GM21717 (cell line): ENCODE data around the gene R3HDM2.
"Not testable (repeated sequence)": the region's sequence is repeated elsewhere in the genome, so short reads cannot be mapped to it uniquely, and the experiment has no call there.

Experiments used
- ATAC-seq: cut with Tn5 transposase; IDR thresholded peaks from one replicate; pipeline ENCODE4 v1.9.1; 2021; ENCODE audit warnings: mild to moderate bottlenecking, moderate library complexity; ENCODE audit not compliant: unreplicated experiment

R3HDM2 gene

DNA sequence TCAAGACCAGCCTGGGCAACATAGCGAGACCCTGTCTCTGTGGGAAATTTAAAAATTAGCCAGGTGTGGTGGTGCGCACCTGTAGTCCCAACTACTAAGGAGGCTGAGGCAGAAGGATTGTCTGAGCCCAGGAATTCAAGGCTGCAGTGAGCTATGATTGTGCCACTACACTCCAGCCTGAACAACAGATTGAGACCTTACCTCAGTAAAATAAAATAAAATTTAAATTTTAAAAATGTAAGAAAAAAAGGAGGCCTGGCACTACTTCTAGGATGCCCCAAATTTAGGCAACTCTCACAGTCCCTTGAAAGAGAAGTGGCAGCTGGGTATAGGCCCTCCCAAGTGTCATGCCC, 23.3 kb upstream of the R3HDM2 start:
- no peak for ATAC-seq

DNA sequence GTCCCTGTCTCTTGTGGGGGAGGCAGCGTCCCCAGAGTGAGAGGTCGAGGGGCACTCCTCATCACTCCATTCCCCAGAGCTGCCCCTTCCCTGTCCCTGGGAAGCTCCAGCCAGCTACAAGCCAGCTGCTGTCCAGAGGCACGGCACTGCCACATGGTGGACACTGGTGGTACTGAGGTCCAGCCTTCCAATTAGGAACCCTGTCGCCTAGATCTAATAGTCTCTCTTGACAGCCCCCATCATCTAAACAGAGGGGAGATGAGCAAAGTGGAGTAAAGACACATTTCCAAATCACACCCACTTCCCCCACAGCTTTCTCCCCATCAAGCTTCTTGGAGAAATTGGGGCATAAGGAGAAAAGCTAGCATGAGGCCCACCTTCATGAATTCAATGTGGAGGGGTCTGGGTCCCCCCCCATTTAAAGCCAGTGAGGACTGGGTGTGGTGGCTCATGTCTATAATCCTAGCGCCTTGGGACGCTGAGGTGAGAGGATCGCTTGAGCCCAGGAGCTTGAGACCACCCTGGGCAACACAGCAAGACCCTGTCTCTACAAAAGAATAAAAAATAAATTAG, 22.2 kb upstream of the R3HDM2 start:
- ATAC-seq = no peak

DNA sequence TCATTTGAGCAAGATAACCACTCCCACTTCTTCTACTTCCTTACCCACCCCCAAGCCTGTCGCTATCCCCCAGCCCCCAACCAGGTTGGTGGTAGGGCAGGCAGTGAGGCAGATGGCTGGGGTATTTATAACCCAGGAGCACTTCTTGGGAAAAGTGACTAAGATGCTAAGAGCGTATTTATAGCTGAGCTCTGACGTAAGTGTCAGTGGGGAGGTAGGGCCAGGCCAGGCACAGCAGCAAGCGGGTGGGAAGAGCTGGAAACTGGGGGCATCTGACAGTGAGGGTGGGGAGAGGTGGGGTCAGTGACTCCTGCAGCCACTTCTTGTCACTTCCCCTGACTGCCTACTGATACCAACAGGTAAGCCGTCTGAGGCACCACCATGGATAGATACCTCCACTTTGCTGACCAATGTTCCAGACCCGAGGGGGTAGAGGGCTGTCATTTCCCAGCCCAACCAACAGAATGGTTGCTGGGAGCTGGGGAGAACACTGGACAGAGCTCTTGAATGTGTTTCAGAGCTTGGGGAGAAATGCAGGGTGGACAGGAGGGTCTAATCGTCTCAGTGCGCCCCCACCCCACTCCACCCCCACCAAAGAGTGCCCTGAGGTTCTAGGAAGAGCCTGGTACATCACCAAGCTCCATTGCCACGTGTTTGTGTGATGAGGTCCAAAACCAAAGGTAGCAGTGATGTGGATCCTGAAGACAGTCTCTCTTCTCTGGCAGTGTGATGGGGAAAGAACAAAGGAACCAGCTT, 21.5 kb upstream of the R3HDM2 start:
- no peak for ATAC-seq

DNA sequence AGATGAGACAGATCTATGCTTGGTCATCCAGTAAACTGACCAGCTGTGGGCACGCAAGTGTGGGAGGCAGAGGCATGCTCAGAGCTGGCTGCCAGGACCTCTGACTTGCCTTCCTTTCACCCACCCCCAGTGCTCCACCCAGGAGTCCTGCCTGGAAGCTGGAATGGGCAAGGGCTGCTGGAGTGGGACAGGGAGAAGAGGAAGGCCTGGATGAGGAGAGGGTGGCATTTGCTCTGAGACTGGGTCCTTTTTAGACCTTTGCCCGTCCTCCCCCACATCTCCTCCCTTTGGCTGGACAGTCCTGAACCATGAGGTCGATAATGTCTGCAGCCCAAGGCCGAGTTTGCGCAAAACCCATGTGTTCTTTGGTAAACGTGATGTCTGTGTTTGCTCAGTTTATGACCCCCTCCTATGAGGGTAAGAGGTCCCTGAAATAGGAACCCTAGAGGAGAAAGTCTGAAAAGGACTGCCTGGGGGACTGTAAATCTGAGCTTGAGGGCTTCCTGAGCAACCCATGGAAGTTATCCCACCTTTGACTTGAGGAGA, 20.5 kb upstream of the R3HDM2 start:
- no peak for ATAC-seq

DNA sequence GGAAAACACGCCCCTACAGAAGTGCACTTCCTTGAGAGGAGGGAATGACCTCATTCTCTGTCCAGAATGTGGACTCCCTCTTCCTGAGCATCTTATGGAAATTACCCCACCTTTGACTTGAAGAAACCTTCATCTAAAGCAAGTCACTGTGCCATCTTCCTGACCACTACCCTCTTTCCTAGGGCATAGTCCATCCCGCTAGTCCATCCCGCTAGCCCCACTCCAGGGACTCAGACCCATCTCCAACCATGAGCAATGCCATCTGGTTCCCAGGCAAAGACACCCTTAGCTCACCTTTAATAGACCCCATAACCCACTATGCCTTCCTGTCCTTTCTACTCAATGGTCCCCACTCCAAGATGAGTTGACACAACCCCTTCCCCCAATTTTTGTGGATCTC, 19.2 kb upstream of the R3HDM2 start:
- ATAC-seq = no peak

DNA sequence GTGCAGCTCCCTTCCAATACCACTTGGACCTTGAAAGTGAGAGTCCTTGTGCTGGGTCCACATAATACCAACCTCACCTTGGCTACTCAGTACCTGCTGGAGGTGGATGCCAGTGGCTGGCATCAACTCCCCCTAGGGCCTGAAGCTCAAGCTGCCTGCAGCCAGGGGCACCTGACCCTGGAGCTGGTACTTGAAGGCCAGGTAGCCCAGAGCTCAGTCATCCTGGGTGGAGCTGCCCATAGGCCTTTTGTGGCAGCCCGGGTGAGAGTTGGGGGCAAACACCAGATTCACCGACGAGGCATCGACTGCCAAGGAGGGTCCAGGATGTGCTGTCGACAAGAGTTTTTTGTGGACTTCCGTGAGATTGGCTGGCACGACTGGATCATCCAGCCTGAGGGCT, 18.5 kb upstream of the R3HDM2 start:
- no peak for ATAC-seq

DNA sequence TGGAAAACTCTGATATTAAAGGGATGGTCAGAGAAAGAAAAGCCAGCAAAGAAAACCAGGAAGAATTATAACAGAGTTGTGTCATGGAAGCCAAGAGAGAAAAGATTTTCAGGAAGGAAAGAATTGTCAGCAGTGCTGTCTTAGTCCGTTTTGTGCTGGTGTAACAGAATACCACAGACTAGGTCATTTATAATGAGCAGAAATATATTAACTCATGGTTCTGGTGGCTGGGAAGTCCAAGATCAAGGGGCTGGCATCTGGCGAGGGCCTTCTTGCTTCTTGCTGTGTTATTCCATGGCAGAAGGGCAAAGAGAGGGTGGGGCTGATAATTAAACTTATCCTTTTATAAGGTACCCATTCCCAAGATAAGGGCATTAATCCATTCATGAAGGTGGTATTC, 17.8 kb upstream of the R3HDM2 start:
- no peak for ATAC-seq

DNA sequence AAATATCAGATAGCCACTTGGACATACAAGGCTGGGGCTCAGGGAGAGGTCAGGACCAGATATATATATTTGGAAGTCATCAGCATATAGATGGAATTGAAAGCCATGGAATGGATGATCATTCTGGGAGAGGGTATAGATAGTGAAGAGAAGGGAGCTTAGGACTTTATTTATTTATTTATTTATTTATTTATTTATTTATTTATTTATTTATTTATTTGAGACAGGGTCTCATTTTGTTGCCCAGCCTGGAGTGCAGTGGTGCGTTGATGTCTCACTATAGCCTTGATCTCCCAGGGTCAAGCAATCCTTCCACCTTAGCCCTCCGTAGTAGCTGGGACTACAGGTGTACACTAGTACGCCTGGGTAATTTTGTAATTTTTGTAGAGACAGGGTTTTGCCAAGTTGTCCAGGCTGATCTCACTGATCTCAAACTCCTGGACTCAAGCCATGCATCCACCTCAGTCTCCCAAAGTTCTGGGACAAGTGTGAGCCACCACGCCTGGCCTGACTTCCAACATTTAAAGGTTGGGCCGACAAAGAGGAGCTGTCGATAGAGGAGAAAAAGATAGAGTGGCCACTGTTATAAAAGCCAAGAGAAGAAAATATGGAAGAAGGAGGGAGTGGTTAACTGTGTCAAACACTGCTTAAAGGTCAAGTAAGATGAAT, 15.6 kb upstream of the R3HDM2 start:
- no peak for ATAC-seq

DNA sequence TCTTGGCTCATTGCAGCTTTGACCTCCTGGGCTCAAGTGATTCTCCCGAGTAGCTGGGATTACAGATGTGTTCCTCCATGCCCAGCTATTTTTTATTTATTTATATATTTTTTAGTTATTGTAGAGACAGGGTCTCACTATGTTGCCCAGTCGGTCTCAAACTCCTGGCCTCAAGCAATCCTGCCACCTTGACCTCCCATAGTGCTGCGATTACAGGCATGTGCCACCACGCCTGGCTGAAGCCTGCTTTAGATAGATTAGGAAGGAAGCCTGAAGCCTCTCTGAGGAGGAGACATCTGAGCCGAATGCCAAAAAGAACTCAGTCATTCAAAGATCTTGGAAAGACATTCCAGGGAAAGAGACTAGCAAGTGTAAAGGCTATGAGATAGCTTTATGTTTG, 13.9 kb upstream of the R3HDM2 start:
- no peak for ATAC-seq

DNA sequence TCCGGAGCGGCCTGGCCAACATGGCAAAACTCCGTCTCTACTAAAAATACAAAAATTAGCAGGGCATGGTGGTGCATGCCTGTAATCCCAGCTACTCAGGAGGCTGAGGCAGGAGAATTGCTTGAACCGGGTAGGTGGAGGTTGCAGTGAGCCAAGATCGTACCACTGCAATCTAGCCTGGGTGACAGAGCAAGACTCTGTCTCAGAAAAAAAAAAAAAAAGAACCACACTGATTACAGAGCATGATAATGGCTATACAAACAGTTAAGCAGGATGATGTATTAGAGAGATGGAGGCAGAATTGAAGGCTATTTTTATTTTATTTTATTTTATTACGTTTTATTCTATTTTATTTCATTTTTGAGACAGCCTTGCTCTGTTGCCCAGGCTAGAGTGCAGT, 13.5 kb upstream of the R3HDM2 start:
- ATAC-seq = not testable (repeated sequence)

DNA sequence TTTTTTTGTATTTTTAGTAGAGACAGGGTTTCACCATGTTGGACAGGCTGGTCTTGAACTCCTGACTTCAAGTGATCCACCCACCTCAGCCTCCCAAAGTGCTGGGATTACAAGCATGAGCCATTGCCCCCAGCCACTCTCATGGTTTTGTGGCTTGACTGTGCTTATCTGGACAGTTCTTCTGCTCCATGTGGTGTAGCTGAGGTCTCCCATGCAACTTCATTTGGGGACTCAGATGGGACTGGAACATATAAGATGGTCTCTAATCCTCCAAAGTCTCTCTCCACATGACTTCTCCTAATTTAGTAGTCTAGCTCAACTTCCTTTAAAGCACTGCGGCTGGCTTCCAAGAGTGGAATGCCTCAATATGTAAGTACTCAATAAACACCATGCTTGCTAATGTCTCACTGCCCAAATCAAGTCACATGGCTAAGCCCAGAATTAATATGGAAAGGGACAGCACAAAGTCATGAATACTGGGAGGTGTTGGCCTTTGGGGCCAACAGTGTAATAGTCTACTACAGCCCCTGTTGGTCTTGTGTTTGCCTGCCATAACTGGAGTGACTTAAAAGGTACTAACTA, 11.1 kb upstream of the R3HDM2 start:
- no peak for ATAC-seq

DNA sequence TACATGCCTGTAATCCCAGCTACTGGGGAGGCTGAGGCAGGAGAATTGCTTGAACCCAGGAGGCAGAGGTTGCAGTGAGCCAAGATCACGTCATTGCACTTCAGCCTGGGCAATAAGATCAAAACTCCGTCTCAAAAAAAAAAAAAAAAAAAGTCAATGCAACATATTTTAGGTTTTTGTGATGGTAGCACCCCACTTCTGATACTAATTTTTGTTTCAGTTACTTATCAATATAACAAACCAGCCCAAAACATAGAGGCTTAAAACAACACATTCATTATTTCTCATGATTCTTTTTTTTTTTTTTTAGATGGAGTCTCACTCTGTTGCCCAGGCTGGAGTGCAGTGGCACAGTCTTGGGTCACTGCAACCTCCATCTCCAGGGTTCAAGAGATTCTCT, 10.6 kb upstream of the R3HDM2 start:
- ATAC-seq = not testable (repeated sequence)

DNA sequence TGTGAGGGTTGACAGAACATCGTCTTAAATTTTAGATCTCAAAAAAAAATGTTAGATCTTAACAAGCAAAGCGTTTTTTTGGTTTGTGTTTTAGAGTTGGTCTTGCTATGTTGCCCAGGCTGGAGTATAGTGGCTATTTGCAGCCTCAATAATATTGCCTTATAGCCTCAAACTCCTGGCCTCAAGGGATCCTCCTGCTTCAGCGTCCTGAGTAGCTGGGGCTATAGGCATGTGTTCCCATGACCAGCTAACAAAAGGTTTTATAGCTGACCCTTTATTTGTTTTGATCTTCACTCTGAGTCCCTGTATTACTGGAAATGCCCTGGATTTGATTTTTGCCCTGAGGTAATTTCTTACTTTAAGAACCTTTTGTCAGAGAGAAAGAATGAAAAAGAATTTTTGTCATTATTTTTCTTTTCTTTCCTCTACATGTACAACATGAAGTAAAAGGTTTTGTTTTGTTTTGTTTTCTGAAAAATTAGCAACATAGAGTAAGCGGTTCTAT, 9.0 kb upstream of the R3HDM2 start:
- ATAC-seq = no peak

DNA sequence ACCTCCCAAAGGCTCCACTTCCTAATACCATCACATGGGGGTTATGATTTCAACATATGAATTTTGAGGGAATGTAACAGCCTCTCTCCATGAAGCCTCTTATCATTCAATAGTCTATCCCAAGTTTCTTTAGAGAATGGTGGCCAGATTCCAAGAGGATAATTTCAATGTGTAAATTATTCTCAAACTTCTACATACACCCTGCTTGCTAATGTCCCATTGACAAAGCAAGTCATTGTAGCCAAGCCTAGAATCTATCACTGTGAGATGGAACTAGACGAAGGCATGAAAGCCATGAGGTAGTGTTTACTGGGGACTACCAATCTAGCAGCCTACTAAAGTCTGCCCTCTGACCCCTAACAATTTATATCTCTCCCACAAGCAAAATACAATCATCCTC, 7.6 kb upstream of the R3HDM2 start:
- no peak for ATAC-seq

DNA sequence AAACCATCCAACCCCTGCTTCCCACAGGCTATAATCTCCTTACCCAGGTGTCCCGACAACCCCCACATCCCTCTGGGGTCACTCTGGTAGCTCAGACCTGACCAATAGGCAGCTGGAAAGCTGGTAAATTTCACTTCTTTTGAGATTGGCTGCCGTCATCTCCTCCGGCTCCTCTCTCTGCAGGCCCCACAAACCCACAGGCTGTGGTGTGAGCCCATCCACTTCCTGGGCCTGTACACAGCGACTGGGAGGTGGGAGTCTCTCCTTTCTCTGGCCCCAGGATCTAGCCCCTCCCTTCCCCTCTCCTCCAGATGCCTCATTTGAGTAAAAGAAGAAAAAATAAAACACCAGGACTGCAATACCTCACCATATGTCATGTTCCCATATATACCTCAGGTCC, 4.5 kb upstream of the R3HDM2 start:
- ATAC-seq = no peak

DNA sequence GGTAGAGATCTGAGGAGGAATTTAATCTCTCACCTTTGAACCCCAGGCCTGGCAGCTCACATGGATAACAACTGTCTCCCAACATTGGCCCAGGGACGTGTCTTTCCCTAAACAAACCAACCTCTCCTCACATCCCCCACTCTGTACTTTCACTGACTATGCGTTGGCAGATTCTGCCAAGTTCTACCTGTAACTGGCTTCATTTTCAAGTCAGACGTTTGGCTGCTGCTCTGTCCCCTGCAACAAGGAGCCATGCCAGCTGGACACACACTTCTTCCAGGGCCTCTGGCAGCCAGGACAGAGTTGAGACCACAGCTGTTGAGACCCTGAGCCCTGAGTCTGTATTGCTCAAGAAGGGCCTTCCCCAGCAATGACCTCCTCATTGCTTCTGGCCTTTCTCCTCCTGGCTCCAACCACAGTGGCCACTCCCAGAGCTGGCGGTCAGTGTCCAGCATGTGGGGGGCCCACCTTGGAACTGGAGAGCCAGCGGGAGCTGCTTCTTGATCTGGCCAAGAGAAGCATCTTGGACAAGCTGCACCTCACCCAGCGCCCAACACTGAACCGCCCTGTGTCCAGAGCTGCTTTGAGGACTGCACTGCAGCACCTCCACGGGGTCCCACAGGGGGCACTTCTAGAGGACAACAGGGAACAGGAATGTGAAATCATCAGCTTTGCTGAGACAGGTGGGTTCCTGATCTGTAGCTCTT, 3.8 kb upstream of the R3HDM2 start, which contains the start of gene INHBC:
Gene INHBC, plus strand, starts transcription at position 268 of the 707 bp plus-strand sequence. Its CDS starts 103 bp downstream, at position 371.
- no peak for ATAC-seq

DNA sequence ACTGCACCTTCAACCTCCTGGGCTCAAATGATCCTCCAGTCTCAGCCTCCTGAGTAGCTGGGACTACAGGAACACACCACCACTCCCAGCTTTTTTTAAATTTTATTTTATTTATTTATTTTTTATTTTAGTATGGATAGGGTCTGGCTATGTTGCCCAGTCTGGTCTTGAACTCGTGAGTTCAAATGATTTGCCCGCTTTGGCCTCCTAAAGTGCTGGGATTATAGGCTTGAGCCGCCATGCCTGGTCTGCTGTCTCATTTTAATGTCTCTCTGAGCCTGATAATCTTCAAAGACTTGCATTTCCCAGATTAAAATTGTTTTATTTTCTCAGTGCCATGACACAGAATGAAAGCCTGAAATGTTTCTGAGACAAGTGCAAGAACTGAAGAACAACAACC, 2.5 kb upstream of the R3HDM2 start:
- ATAC-seq = no peak

DNA sequence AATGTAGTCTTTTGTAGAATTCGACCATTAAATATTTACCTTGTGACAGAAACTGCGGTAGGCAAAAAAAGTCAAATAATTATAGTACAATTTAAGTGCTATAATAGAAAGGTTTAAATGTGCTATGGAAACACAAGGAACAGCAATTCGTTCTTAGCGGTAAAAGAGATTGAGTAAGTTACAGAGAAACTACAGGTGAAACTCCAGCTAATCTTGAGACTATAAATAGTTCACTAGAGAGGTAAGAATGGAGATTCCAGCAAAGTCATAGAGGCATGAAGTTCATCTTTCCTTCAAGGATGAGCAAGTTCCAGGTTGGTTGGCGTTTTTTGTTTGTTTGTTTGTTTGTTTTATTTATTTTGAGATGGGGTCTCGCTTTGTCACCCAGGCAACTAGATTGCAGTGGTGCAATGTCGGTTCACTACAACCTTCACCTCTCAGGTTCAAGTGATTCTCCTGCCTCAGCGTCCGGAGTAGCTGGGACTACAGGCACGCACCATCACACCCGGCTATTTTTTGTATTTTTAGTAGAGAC, 878 bp upstream of the R3HDM2 start:
- ATAC-seq = no peak

DNA sequence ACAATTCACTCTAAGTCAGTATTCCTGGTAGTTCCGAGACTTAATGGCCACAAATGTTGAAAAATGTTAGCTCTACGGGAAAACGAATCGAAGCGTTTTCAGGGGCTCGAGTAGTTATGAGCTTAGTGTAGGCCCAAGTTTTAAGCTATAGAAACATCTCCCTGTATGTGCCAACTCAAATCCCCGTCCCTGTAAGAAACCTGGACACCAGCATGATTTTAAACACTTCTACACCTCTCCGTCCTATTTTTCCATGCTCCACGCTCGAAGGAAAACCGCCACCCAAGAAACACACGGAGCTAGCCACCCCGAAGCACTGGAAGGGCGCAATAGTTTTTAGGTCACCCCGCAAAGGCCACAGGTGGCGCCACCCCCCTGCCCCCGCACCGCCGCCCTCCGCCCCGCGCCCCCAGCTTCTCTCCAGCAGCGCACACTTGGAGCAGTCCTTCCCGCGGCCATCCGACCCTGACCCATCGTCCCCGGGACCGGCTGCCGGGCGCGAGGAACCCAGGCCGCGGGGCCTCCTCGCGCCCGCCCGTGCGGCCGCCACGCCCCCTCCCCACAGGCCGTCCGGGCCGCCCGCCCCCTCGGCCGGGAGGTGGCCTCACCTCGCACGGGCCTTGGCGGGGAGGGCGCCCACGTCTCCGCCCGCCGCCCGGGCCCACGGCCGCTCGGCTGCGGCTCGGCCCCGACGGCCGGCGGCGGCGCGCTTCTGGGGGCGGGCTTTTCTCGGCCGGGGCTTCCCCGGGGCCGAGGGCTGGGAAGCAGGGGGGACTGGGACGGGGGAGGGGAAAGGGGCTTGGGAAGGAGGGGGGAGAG, 522 bp downstream of the R3HDM2 start:
- peak; percentile 42 for ATAC-seq
